Activated CD4-positive, alpha-beta T cell treated with anti-CD3 and anti-CD28 coated beads, Interleukin-2, amount 50 U/mL, for 4 hours (primary cell): ENCODE data around the gene CCDC74B.
"Not testable (repeated sequence)": the region's sequence is repeated elsewhere in the genome, so short reads cannot be mapped to it uniquely, and the experiment has no call there.

ENCODE experiments used
- DNase-seq, 2 experiments: peaks; one replicate each; pipeline ENCODE4 v3.0.0-alpha.2; 2020

Gene CCDC74B

DNA sequence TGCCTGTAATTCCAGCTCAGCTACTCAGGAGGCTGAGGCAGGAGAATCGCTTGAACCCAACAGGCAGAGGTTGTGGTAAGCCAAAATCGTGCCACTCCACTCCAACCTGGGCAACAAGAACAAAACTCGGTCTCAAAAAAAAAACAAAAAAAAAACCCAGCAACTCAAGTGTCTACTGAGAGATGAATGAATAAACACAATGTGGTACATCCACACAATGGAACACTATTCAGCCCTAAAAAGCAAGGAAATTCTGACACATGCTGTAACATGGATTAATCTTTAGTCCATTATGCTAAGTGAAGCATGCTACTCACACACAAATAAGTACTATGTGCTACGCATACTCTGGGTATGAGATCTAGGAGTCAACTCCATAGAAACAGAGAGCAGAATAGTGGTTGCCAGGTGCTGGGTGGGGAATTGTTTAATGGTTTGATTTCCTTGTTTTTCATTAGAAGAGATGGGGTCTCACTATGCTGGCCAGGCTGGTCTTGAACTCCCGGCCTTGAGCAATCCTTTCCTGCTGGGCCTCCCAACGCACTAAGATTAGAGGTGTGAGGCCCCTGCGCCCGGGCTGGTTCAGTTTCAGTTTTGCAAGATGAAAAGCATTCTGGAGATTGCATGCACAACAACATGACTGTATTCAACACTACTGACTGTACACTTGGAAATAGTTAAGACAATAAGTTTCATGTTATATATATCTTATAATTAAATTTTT, 20.5 kb upstream of the CCDC74B start:
- DNase-seq: no peak

DNA sequence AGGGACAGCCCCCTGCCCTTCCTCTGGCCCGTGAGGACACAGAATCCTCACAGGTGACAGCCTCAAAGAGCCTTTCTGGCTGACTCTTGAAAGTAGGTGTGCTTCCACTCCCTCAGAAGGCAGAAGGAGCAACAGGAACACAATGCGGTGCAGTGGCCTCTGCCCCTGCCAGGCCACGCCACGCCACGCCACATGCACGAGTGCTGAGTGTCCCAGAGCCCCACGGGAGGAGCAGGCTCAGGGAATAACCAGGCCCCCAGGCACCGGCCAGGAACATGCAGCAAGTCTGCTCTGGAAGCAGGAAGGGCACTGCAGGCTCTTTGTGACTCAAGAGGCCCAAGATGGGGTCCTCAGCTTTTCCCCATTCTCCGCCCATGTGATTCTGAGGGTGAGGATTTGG, 18.1 kb upstream of the CCDC74B start:
- DNase-seq: no peak

DNA sequence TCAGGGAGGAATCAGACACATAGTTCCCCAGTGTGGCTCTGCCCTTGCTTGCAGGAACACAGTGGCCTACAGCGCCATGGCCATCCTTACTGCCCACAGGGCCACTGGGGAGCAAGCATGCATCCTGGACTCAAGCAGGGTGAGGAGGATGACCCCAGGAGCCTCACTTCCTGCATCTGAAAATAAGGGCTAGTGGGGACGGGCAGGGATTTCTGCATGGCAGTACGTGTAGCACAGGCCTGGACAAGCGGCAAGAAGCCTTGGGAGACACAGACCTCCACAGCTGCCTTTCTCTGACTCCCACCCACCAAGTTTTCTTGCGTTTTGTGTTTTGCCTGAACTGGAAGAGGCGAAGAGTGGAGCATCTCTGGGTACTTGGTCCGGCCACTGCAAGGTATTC, 17.6 kb upstream of the CCDC74B start:
- not testable (repeated sequence) for DNase-seq

DNA sequence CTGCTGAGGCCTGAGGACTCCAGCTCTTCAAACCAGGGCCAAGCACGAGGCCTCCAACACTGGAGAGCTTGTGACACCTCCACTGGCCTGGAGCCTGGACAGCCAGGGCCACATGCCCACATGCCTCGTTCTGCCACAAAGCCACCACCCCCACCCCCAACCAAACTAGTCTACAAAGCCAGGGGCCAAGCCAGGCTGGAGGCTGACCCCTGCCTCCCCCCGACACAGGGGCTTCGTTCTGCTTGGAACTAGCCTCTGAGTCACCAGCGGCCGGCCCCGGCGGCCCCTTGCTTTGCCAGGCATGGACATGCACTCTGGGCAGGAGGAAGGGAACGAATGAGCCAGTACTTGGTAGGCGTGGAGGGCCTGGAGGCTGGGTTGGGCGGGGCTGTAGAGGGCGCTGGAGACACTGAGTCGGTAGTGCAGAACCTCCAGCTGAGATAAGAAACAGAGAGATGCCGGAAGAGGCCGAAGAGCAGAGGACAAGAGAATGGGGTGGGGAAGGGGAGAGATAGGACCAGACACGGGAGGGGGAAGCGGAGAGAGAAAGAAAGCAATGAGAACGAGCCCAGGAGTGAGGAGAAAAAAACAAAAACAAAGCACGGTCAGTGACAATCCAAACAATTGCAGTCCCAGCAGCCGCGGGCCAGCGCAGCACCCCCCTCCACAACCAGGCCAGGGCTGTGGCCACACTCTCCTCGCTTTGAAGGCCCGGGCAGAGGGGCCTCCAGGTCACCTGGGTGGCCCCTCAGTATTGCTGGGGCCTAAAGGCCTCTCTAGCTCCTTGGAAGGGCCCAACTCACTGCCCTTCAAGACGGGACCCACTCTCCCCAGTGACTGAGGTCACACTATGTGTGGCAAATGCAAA, 16.2 kb upstream of the CCDC74B start:
- not testable (repeated sequence) for DNase-seq

DNA sequence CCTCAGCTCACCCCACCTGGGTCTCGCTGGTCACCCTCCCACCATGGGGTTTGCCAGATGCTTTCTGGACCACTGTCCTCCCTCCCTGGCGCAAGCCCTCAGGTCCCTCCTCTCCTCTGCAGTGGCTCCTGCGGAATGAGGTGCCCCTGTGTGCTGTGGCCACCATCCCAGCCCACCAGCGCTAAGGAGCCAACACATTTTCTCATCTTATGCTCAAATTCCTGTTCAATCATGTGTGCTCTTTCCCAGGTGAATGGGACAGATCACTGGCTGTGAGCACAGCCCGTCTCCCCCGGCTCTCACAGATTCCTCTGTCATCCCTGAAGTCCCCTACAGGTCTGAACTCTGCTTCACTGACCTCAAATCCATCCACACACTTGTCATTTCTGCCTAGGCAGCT, 15.2 kb upstream of the CCDC74B start:
- DNase-seq: no peak

DNA sequence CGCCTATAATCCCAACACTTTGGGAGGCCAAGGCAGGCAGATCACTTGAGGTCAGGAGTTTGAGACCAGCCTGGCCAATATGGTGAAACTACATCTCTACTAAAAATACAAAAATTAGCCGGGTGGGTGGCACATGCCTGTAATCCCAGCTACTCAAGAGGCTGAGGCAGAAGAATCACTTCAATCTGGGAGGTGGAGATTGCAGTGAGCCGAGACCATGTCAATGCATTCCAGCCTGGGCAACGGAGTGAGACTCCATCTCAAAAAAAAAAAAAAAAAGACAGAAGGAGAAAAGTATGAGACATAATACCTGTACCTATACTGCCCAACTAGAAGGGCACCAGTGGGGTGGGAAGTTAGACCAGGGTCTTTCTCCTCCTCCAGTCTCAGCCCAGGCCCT, 14.5 kb upstream of the CCDC74B start:
- not testable (repeated sequence) for DNase-seq

DNA sequence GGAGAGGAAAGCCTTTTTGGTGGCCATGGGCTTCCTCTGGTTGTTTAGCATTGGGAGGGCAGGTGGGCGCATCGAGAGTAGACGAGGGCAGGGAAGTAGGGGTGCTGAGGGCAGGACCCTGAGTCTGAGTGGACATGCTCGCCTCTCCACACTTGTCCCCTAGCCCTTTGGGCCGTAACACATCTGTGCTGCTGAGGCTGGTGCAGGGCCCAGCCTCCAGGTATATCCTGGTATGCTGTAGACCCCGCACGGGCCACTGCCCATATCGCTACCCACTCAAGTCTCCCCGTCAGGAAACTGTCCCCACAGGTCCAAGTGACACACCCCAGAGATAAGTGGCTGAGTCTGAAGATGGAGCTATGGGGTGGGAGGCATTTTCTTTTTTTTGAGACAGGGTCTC, 13.7 kb upstream of the CCDC74B start:
- no peak for DNase-seq

DNA sequence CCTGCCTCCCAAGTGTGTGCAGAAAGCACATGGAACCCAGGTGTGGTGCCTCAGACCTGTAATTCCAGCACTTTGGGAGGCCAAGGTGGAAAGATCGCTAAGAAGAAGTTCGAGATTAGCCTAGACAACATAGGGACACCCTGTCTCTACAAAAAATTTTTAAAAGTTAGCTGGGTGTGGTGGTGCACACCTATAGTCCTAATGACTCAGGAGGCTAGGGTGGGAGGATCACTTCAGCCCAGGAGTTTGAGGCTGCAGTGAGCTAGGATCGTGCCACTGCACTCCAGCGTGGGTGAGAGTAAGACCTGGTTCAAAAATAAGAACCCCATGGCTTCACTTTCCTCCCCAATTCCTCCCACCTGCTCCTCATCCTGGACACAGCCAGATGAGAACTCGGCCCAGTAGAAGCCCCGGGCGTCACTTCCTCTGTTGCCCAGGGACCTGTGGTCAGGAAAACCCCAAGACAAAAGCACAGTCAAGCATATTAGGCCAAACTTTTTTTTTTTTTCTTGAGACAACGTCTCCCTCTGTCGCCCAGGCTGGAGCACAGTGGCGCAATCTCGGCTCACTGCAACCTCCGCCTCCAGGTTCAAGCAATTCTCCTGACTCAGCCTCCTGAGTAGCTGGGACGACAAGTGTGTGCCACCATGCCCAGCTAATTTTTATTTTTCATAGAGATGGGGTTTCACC, 13.1 kb upstream of the CCDC74B start:
- not testable (repeated sequence) for DNase-seq

DNA sequence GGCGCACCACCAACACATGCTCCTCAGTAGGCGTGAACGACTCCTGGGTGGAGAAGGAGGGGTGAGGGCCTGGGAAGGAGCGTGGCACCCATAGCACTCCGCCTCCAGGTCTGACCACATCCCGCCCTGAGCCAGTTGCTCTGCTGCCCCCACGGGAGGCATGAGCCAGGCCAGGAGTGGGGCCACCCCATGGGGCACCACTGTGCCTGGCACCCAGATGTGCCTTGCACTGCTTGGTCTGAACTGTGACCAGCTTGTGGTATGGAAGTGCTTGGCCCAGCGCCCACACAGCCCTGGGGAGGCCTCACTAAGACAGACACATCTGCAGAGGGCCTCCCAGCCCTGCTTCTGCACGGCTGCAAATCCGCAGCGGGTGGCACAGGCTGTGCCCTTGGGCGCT, 12.4 kb upstream of the CCDC74B start:
- not testable (repeated sequence) for DNase-seq

DNA sequence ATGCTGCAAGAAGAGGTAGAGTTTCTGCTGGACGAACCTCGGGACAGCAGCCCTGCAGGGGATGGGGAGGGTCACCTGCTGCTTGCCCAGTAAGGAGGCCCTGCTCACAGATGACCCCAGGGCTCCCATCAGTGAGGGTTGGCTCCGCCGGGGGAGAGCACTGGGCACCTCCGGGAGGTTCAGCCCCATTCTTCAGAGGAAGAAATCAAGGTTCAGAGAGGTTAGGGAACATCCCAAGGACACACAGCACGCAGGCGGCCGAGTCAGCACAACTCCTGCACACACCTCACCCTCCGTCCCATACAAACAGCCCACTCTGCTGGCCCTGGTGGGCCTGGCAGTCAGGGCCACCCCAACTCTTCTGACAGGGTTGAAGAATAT, 11.7 kb upstream of the CCDC74B start:
- no peak for DNase-seq

DNA sequence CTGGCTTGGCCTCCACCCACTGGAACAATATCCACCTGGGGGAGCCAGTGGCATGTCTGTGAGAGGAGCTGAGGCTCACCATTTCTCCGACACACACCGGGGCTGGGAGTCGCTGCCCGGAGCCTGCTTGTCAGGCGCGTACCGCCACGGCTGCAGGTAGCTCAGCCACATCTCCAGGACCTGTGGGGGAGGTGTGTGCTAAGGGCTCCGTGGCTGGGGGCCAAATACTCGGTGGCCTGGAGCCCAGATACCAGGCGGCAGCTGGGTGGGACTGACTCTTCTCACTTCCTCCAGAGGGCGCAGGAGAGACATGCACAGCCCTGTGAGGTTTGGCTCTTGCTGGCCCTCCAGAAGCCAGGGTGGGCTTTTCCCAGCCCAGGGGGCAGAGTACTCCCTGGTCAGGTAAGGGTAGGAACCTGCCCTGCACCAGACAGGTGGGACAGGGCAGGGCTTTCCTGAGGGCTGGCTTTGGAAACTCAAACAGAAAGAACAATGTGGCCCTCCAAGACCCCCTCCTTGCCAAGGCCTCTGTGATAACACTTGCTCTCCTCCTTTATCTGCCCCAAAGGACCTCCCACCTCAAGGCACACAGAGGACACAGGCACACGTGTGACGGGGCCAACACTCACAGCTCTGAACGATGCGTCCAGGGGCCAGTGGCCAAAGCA, 11.2 kb upstream of the CCDC74B start:
- not testable (repeated sequence) for DNase-seq

DNA sequence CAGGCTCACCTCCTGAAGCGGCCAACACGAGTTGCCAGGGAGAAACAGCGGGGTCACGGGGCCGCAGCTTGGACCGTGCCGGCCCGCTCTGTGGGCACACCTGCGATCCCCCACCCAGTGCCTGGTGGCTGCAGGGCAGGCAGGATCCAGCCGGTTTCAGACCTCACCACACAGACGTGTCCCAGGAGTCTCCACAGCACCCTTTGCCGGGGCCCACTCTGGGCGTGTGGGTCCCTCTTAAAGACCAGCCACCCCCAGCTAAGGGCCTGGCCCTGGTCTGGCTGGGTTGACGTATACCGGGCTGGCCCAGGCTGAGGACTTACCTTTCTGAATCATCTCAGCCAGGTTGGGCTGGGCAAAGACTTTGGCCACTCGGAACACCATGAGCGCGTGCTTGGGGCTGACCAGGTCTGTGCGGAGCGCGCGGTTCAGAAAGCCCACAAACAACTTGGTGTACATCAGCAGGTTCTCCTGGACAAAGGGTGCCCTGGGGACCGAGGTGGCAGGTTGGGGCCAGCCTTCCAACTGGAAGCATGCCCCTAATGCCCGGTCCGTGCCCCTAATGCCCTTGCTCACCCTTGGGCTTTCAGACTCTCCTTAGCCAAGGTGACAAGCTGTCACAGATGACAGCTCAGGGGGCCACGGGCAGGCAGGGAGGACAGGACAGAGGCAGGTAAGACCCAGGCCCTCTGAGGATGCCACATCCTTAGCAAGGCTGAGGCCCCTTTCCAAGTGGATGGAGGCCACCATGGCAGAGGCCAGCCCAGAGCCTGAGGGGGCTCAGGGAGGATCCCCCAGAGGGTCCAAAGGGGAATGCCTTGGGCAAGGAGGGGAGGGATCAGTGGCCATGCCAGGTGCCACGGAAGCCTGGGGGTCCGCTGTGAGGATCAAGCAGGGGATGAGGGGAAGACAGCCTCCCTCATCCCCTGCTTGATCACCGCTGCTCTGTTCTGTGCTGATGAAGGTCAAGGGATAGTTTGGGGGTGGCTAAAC, 10.2 kb upstream of the CCDC74B start:
- DNase-seq: no peak

DNA sequence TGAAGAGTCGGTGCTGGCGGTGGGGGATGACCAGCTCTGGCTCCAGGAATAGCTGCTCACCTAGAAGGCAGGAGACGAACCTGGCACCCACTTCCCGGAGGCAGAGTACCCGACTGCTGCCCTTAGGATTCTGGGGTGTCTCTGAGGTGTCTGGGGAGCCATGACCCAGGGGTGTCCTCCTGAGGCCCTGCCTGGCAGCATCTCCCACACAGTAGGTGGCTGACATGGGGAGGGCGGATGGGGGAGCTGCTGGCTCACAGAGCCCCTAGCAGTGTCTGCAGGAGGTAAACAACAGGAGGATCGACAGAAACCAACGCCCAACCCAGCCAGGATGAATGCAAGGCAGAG, 9.5 kb upstream of the CCDC74B start:
- not testable (repeated sequence) for DNase-seq

DNA sequence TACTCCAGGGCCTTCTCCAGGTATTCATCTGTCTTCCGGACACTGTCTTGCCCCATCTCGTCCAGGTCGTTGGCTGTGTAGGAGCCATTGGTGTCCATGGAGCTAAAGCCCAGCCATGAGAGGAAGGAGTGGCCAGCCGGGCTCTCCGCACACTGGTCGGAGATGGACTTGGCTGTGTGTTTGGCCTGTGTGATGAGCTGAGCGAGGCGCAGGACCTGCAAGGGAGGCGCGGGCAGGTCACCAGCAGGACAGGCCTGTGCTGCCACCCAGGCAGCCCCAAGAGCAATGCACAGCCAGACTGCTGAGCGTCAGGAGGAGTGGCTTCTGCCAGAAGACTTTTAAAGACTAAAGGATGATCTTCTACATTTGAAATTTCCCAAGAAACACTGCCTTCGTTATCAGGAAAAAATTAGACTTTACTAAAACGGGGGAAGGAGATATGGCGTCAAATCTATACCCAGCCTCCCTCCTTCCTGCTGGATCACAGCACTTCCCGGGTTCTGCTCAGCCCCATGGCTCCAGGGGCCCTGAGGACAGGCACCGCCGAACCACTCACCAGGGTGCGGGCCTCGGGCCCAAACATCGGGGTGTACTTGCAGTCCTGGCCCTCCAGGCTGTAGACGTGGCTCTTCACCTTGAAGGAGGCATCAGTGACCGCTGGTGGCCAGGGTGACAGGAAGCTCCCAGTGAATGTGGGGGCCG, 9.0 kb upstream of the CCDC74B start:
- not testable (repeated sequence) for DNase-seq

DNA sequence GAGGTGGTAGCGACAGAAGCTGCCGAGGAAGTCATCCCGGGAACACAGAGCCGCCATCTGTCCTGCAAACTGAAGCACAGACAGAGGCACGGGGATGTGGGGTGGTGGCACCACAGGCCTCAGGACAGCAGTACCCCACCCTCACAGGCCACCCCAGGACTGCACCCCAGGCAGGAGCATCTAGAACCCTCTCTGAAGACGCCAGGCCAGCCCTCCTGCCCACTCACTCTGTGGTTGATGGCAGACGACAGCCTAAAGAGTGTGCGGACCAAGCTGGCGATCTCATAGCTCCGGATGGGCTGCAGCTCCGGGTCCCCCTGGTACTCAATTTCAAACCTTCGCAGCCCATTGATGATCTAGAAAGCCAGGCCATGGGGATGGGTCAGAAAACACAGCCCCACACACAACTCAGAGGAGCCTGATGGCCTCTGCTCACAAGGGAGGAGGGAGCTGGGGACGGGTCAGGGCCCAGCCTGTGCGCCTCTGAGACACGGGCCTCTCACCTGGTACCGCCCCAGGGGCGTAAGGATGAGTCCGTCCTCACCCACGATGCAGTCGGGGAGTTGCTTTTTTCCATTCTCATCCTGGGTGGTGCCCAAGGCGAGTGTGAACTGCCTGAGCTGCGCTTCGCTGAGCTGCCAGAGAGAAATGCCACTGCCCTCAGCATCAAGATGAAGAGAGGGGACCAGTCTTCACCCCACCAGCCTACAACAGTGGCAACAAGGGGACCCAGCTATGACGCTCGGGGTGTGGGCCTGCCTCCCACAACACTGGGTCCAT, 8.1 kb upstream of the CCDC74B start:
- no peak for DNase-seq

DNA sequence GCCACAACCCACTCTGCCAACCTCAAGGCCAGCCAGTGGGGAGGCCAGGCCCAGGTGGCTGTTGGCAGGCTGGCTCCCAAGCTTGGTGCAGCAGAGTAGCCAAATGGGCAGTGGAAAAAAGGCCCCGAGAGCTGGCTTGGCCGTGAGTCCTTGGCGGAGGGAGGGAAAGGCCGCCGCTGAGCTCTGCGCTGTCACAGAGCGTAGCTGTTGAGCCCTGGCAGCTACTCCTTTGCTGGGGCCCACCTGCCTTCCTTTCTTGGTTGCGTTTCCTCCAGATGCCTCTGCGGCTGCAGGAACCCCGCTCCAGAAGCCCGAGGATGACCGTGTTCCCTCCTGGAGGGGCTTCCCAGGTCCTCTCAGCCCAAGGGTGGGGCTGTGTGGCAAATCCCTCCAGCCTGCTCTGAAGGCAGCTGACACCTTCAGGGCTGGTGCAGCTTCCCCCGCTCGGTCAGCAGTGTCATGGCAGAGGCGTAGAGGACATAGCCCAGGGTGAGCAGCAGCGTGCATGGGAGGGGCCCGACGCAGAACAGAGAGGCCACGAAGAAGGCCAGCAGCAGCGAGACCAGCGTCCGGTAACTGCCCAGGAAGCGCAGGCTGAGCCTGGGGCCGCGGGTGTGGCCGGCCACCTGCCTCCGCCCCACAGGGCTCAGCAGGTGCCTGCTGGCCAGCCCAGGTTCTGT, 7.4 kb upstream of the CCDC74B start:
- not testable (repeated sequence) for DNase-seq

DNA sequence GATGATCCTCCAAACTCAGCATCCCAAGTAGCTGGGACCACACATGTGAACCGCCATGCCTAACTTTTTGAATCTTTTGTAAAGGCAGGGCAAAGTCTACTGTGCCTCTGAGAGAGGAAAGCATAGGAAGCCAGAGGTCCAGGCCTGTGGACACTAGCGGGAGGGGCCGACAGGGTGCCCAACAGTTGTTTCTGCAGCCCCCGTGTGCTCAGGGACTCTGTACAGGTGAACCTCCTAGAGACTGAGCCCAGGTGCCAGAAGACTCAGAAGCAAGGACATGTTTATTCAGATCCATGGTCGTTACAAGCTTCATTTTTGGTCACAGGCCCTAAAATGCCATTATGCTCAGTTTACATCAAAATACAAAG, 6.2 kb upstream of the CCDC74B start:
- not testable (repeated sequence) for DNase-seq

DNA sequence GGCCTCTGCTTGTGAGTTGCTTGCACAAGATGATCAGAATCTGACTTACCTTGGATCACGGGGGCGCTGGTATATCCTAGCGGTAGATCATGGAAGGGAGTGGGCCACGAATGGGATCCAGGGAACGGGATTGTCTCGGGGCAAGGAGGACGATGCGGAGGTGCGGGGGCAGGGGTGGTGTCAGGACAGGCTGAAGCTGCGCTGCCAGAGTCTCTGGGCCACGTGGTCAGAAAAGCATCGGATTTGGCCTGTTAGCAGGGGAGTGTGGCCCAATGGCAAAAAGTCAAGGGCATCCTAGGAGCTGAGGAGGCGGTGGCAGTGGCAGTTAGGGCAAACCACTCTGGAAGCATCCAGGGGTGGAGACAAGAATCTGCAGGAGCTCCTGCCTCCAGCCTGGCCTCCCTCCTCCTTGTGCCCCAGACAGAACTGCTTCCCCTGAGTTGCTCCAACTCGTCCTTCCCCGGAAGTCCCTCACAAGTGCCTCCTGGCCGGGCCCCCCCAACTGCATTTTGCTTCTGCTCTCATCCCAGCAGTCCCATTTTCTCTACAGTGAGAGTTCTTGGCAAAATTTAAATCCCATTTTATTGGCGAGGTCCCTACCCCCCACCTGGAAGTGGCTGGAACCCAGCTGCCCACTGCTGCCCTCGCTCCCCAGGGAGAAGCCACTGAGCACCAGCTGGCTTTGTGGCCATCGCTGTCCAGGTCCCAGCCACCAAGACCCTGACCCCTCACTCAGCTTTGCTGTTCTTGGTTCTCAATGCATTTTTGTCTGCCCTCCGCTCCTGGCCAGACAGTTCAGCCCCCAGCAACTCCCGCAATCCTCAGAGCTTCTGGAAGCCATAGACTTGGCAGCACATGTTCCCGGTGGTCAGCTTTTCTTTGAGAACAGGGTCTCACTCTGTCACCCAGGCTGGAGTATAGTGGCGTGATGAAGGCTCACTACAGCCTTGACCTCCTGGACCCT, 5.6 kb upstream of the CCDC74B start:
- no peak for DNase-seq

DNA sequence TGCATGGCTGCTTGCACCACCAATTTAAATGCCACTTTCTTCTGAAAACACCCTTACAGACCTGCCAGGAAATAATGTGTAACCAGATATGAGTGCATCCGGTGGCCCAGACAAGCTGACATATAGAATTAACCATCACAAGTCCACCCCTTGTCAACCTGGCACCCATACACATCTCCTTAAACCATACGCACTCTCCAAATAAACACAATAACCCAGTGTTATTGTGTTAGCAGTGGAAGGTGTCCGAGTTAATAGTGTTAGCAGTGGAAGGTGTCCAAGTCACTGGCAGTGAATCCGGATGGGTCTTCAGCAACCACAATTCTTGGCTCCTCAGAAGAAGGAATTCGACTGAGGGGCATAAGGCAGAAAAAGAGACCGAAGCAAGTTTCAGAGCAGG, 3.6 kb upstream of the CCDC74B start:
- DNase-seq: not testable (repeated sequence)
